Ectodermal cell (in vitro differentiated cells): ENCODE measurements around the gene PLOD2.

ENCODE experiments used
- H3K27ac ChIP-seq: 2 replicates; pipeline ENCODE4 v1.7.0; 2013; ENCODE audit warnings: mild to moderate bottlenecking, low read depth, low read length; ENCODE audit not compliant: insufficient read depth, poor library complexity, severe bottlenecking
- H3K27me3 ChIP-seq: 2 replicates; pipeline ENCODE4 v1.7.0; 2013; ENCODE audit warnings: mild to moderate bottlenecking, low read length; ENCODE audit not compliant: insufficient read depth, control insufficient read depth, poor library complexity, severe bottlenecking
- H3K36me3 ChIP-seq: one replicate; pipeline ENCODE4 v1.7.0; 2013; ENCODE audit warnings: low read length; ENCODE audit not compliant: control insufficient read depth, insufficient read depth
- H3K4me1 ChIP-seq: one replicate; pipeline ENCODE4 v1.7.0; 2013; ENCODE audit warnings: low read length; ENCODE audit not compliant: control insufficient read depth, insufficient read depth
- H3K4me3 ChIP-seq: 2 replicates; pipeline ENCODE4 v1.7.0; 2013; ENCODE audit warnings: low read depth, low read length, control low read depth; ENCODE audit not compliant: insufficient read depth
- H3K9me3 ChIP-seq: 2 replicates; pipeline ENCODE4 v1.7.0; 2013; ENCODE audit warnings: mild to moderate bottlenecking, low read length, moderate library complexity; ENCODE audit not compliant: control insufficient read depth
- WGBS, 2 experiments: methylation state at CpG; one replicate each; pipeline ENCODE4 v1.1.7; 2013; ENCODE audit warnings: missing lambda C conversion rate in 2 of 2; 5-methylcytosine and 5-hydroxymethylcytosine counted together

Gene PLOD2

DNA sequence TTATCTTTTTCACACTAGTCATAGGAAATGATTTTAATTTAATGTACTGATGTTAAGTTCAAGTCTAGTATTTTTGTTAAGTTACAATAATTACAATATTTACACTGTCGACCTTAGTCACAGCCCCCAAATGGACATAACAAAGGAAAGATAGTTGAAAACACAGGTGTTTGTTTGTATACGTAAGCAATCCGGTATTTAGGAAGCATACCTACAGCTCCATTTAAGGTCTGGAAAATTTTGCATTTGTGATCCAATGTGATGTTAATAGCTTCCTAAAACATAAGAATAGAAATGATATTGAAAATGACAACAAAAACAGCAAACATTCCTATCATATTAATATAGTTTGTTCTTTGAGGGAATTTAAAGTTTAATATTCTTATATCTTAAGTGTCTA is 56.9 kb downstream of the PLOD2 start:
- H3K27ac ChIP-seq: no peak overlapping the region
- H3K9me3 ChIP-seq: no peaks in the 10 kb centered on the region
- no peaks in the 10 kb centered on the region for H3K36me3 ChIP-seq
- H3K27me3 ChIP-seq: no peaks in the 10 kb centered on the region
- no peaks in the 10 kb centered on the region for H3K4me1 ChIP-seq
- no peak overlapping the region for H3K4me3 ChIP-seq
- WGBS, 2 experiments: 82 to 92% methylated on average over 2 to 3 of the region's 3 CpGs

GRCh38 chr3:146102885-146103284 is 58.1 kb downstream of the PLOD2 start:
- no peaks in the 10 kb centered on the region for H3K36me3 ChIP-seq

DNA sequence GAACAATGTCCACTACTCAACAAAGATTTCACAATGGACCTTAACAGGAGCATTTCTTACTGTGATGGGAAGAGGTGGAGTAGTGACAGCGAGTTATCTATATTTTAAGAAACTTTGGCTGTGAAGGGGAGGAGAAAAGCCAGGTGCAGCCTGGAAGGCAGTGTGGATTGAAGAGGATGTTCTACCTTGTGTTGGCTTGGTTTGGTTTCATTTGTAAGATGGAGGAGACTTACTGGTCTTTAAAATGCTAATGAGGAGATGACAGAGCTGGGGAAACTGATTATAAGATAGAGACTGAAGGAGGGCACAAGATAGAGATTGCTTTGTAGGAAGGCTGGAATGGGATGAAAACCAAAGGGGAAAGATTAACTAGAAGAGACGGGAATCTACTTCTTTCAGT is 59.4 kb downstream of the PLOD2 start:
- Histone ChIP-seq H3K4me1 (no peaks in the 10 kb centered on the region), H3K36me3 (no peaks in the 10 kb centered on the region), H3K27ac (no peak overlapping the region), H3K4me3 (no peak overlapping the region), H3K27me3 (no peaks in the 10 kb centered on the region), H3K9me3 (no peaks in the 10 kb centered on the region)
- 77 to 81% methylated on average over 2 of the region's 2 CpGs for WGBS, 2 experiments

More at GRCh38 chr3:146102885-146103284, 58.1 kb downstream of the PLOD2 start:
- 86% methylated on average over 1 of the region's 3 CpGs; no CpG with 5 or more reads in 1 of the 2 experiments for WGBS, 2 experiments
- Histone ChIP-seq H3K4me1 (no peaks in the 10 kb centered on the region), H3K27ac (no peak overlapping the region), H3K9me3 (no peaks in the 10 kb centered on the region), H3K27me3 (no peaks in the 10 kb centered on the region), H3K4me3 (no peak overlapping the region)

DNA sequence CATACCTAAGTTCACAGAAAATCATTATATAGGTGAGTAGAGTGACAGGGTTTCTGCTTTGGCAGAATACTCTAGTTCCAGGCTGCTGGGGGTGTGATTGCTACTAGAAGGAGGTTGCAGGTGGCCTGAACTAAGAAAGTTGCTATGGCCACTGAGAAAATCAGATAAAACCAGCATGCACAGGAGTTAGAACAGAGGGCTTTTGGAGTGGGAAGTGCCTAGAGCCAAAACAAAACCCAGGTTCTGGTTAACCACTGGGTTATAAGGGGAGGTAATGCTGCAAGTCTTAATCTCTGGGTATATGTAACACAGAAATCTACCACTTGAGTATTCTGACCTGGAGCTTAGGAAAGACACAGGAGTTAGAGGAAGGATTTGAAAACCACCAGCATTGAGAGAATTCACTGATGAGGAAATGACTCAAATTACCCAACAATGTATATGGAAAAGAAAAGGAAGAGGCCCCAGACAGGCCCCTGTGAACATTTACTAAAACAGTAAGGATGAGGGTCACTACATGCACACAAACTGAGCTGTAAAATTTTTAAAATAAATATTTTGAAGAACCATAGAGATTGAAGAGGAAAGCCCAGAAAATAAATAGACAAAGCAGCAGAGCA is 60.0 kb downstream of the PLOD2 start:
- Histone ChIP-seq H3K27ac (no peak overlapping the region), H3K36me3 (no peaks in the 10 kb centered on the region), H3K27me3 (no peaks in the 10 kb centered on the region), H3K4me3 (no peak overlapping the region), H3K4me1 (no peaks in the 10 kb centered on the region), H3K9me3 (no peaks in the 10 kb centered on the region)

DNA sequence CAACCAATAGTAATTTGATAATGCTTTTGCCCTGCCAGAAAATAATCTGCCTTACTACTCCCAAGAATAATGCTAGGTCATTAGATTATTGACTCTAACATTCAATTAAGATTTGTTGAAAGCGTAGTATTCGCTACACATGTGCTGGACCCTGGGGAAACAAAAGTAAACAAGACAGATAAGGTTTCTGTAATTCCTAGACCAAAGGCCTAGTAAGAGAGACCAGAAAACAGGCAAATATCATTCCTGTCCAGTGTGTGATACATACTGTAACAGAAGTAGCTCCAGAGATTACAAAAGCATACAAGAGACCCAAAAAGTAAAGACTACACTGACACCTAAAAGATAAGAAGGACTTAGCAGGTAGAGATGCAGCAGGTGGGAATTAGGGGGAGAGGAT is 60.8 kb downstream of the PLOD2 start:
- no peaks in the 10 kb centered on the region for H3K27me3 ChIP-seq

GRCh38 chr3:146099316-146099715 is 61.7 kb downstream of the PLOD2 start:
- H3K4me3 ChIP-seq: no peak overlapping the region

More for the DNA sequence above, 60.8 kb downstream of the PLOD2 start:
- Histone ChIP-seq H3K9me3 (no peaks in the 10 kb centered on the region), H3K4me1 (no peaks in the 10 kb centered on the region), H3K36me3 (no peaks in the 10 kb centered on the region), H3K27ac (no peak overlapping the region), H3K4me3 (no peak overlapping the region)
- 96 to 98% methylated on average over 2 of the region's 2 CpGs for WGBS, 2 experiments

DNA sequence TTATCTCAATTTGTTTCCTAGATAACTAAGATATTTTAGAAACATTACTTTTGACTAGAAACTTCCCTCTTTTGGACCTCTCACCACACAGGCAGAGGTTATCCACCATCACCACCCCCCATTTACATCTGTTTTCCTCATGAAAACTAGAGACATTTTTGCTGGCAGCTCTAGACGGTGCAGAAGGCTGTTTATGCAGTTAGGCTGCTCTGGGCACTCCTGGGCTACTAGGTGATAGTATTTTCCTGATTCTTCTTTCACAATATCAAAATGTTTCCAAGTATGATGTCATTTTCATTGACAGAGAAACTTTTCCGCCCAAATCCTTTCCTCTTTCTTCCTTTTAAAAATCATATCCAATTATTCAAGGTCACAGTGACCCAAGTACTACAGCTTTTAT is 67.1 kb downstream of the PLOD2 start:
- Histone ChIP-seq H3K4me1 (no peaks in the 10 kb centered on the region), H3K27ac (no peak overlapping the region), H3K27me3 (no peaks in the 10 kb centered on the region), H3K9me3 (no peaks in the 10 kb centered on the region), H3K36me3 (no peaks in the 10 kb centered on the region), H3K4me3 (no peak overlapping the region)
- WGBS, 2 experiments: 83 to 85% methylated on average over 2 of the region's 2 CpGs

More at GRCh38 chr3:146099316-146099715, 61.7 kb downstream of the PLOD2 start:
- no peaks in the 10 kb centered on the region for H3K27me3 ChIP-seq
- H3K4me1 ChIP-seq: no peaks in the 10 kb centered on the region
- 92 to 95% methylated on average over 6 to 8 of the region's 9 CpGs for WGBS, 2 experiments
- no peak overlapping the region for H3K27ac ChIP-seq
- H3K9me3 ChIP-seq: no peaks in the 10 kb centered on the region
- no peaks in the 10 kb centered on the region for H3K36me3 ChIP-seq

- WGBS, 2 experiments: 83 to 88% methylated on average over 1 of the region's 1 CpG
- Histone ChIP-seq H3K4me3 (no peak overlapping the region), H3K27ac (no peak overlapping the region), H3K27me3 (no peaks in the 10 kb centered on the region), H3K36me3 (no peaks in the 10 kb centered on the region), H3K4me1 (no peaks in the 10 kb centered on the region), H3K9me3 (no peaks in the 10 kb centered on the region)
These were observed 68.8 kb downstream of the PLOD2 start for GRCh38 chr3:146092230-146092629.

DNA sequence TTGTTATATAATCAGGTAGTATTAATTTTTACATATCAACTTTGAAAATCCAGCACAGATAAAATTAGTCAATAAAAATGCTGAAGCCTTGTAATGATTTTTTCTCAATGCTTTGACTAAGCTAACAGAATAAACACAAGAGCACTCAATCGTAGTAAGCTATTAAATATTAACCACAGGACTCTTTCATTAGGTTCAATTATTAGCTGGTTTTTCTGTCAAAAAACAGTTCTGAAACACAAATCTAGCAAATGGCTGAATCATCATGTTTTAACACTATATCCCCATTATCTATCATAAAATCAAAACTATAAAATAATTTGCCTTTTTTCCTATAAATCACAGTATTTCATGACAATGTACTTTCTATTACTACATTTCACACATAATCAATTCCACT is 69.6 kb downstream of the PLOD2 start:
- Histone ChIP-seq H3K9me3 (no peaks in the 10 kb centered on the region), H3K36me3 (no peaks in the 10 kb centered on the region), H3K4me1 (no peaks in the 10 kb centered on the region), H3K27ac (no peak overlapping the region), H3K4me3 (no peak overlapping the region), H3K27me3 (no peaks in the 10 kb centered on the region)
- 85 to 90% methylated on average over 1 of the region's 1 CpG for WGBS, 2 experiments

- H3K9me3 ChIP-seq: no peaks in the 10 kb centered on the region
- H3K36me3 ChIP-seq: no peaks in the 10 kb centered on the region
- no peak overlapping the region for H3K4me3 ChIP-seq
- H3K27ac ChIP-seq: no peak overlapping the region
- whole genome bisulfite sequencing, 2 experiments: 94 to 95% methylated on average over 1 of the region's 2 CpGs
- no peaks in the 10 kb centered on the region for H3K4me1 ChIP-seq
- no peaks in the 10 kb centered on the region for H3K27me3 ChIP-seq
These were observed 70.5 kb downstream of the PLOD2 start for GRCh38 chr3:146090521-146090920.

DNA sequence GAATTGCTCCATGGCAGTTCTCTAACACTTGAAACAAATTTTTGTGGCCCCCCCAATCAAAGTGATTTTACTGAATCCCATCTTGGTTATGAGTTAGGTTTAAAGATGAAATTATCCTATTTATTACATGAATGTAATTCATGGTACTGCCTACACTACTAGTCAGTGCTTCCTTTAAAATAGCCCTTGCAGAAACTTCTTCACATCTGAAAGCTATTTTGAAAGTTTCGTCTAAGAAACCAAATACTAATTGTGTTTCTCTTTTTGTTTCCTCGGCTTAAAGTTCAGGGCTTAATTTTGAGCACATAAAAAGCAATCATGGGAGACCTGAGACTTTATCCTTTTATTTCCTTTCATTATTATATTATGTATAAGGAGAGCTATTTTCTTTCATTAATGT is 72.1 kb downstream of the PLOD2 start:
- H3K9me3 ChIP-seq: no peaks in the 10 kb centered on the region
- no peaks in the 10 kb centered on the region for H3K36me3 ChIP-seq
- 93 to 94% methylated on average over 1 to 2 of the region's 2 CpGs for WGBS, 2 experiments
- no peaks in the 10 kb centered on the region for H3K4me1 ChIP-seq
- no peak overlapping the region for H3K27ac ChIP-seq
- no peaks in the 10 kb centered on the region for H3K27me3 ChIP-seq
- H3K4me3 ChIP-seq: no peak overlapping the region
